NCI-H2107 (cell line): Measurements from ENCODE around the gene ALDH9A1.
"Not testable (repeated sequence)": the region's sequence is repeated elsewhere in the genome, so short reads cannot be mapped to it uniquely, and the experiment has no call there.

Experiments
- DNase-seq: peaks from one replicate; lab custom pipeline; 2025; lab: John Stamatoyannopoulos, UW

ALDH9A1 gene

DNA sequence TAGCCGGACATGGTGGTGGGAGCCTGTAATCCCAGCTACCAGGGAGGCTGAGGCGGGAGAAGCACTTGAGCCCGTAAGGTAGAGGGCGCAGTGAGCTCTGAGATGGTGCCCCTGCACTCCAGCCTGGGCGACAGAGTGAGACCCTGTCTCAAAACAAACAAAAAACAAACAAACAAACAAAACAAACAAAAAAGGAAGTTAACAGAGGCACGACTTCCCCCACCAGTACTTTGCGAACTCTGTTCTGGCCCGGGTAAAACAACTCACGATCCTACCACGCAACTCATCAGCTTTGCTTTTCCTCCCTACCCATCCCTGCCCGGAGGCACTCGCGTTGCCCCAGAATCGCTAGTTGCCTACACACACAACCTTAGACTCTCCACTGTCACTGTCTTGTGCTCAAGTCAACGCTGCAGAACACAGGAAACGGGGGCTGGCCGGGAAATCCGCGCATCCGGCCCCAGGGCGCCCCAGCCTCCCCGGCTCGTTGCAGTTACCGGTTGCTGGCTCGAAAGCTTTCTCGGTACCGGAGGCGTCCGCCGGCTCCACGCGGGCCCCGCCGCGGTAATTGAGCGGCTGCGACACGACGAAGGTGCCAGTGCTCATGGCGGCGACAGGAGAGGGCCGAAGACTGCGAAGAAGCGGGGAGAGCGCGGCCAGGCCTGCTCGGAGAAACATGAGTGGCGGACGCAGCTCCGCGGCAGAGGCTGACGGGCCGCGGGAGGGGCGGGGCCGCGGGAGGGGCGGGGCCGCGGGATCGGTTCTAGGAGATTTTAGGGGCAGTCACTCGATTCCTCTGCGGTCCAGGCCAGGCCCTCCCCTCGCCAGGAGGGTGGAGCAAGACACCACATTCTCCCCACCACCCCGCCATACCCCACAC, at the start of gene ALDH9A1:
ALDH9A1 (minus strand) TSS at position 682 of the 880 bp plus-strand sequence; CDS start at position 678, 4 bp downstream.
- DNase-seq, result peak; percentile 86

- no peak for DNase-seq
Measured at GRCh38 chr1:165747632-165748447, 49.5 kb upstream of the ALDH9A1 start.

- DNase-seq, result not testable (repeated sequence)
Measured at GRCh38 chr1:165744913-165745312, 46.6 kb upstream of the ALDH9A1 start.

DNA sequence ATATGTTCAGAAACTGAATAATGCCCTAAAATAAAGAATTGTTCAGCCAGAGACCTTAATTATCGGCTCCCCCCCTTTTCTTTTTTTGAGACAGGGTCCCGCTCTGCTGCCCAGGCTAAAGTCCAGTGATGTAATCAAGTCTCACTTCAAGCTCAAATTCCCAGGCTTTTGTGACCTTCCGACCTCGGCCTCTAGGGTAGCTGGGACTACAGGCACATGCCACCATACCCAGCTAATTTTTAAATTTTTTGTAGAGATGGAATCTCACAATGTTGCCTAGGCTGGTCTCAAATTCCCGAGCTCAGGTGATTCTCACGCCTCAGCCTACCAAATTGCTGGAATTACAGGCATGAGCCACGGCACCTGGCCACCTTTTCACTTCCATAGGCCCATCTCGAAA, 43.8 kb upstream of the ALDH9A1 start:
- no peak for DNase-seq

GRCh38 chr1:165738794-165739193, 40.4 kb upstream of the ALDH9A1 start:
- peak; percentile 9 for DNase-seq

GRCh38 chr1:165737196-165737595, 38.8 kb upstream of the ALDH9A1 start:
- DNase-seq, result no peak

- no peak for DNase-seq
Measured at GRCh38 chr1:165734906-165735305, 36.5 kb upstream of the ALDH9A1 start.

DNA sequence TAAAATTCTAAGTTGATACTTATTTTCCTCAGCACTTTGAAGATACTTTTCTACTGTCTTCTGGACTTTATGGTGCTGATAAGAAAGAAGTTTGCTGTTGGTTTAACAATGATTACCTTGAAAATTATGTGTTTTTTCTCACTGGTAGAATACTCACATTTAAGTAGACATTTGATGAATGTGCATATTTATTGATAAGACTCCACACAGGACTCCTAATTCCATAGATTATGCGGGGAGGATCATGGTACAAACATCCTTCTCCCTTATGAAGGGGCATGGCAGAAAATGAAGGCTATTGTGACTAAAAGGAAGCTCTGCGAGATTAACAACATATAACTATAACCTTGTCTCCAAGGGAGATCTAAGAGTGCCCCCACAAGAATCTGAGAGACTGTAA, 28.5 kb upstream of the ALDH9A1 start:
- no peak for DNase-seq

GRCh38 chr1:165726169-165726568, 27.8 kb upstream of the ALDH9A1 start:
- no peak for DNase-seq

DNA sequence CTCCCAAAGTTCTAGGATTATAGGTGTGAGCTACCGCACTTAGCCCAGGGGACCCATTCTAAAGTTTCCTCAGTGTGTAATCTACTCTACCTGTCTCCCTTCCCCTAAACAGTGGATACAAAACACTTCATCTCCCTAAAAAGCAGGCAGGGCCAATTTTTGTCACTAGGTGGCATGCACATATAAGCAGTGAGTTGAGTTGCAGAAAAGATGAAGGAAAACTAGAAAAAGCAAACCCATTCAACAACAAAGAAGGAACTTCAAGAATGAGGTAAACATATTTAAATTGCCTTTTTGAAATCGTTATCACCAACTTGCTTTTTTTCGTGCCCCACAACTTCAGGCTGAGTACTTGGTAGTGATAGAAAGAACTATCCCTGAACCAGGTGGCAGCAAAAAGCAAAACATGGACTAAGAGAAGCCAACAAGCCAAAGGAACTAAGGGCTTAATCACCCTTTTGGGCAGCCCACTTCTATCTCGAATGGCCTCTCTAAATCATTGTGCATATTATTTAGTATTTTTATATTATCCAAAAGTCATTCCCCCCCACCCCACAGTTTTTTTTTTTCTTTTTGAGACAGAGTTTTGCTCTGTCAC, 19.7 kb upstream of the ALDH9A1 start:
- peak; percentile 13 for DNase-seq

DNA sequence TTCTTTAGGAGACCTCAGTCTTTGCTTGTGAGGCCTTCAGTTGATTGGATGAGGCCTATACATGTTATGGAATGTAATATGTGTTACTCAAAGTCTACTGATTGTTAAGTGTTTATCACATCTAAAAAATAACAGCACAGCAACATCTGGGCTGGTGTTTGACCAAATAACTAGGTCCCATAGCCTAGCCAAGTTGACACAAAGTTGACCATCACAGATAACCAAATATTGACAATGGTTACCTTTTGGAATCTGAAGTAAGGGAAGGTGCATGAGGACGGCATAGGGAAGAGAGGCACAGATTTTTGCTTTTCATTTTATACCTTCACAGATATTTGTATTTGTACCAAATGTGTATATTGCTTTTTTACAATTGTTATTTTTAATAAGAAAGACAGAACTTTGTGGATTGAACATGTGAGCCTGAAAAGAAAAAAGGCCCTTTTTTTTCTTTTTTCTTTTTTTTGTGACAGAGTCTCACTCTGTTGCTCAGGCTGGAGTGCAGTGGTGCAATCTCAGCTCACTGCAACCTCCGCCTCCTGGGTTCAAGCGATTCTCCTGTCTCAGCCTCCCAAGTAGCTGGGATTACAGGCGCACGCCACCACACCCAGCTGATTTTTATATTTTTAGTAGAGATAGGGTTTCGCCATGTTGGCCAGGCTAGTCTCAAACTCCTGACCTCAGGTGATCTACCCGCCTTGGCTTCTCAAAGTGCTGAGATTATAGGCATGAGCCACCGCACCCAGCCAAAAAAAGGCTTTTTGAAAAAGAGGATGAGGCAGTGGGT, 18.1 kb upstream of the ALDH9A1 start:
- not testable (repeated sequence) for DNase-seq

GRCh38 chr1:165712764-165713163, 14.4 kb upstream of the ALDH9A1 start:
- no peak for DNase-seq

- no peak for DNase-seq
Measured at GRCh38 chr1:165707984-165708706, 9.8 kb upstream of the ALDH9A1 start.

DNA sequence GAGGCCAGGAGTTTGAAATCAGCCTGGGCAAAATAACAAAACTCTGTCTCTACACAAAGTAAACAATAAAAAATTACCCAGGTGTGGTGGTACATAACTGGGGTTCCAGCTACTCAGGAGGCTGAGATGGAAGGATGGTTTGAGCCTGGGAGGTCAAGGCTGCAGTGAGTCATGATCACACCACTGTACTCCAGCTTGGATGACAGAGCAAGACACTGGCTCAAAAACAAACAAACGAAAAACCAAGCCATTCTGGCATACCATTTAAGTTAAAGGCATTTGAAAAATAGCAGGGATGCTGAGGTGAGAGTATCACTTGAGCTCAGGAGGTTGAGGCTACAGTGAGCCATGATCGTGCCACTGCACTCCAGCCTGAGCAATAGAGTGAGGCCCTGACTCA, 5.3 kb upstream of the ALDH9A1 start:
- DNase-seq, result no peak

GRCh38 chr1:165701922-165702321, 3.6 kb upstream of the ALDH9A1 start:
- DNase-seq, result not testable (repeated sequence)

GRCh38 chr1:165699577-165699976, 1.2 kb upstream of the ALDH9A1 start:
- DNase-seq, result no peak

DNA sequence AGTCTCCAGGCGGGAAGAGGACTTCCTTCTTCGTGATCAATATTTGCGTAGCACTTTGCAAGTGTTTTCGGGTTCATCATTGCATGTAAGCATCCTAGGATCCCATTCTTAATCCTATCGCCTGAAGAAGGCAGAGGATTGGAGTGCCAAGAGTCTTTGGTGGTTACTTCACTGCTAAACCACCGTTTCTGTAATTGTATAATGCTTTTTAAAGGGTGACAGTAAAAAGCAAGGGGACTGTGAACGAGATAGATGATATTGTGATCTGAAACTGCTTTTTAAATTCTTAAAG, 345 bp upstream of the ALDH9A1 start:
- no peak for DNase-seq

GRCh38 chr1:165697491-165697880, 876 bp downstream of the ALDH9A1 start:
- DNase-seq, result no peak

DNA sequence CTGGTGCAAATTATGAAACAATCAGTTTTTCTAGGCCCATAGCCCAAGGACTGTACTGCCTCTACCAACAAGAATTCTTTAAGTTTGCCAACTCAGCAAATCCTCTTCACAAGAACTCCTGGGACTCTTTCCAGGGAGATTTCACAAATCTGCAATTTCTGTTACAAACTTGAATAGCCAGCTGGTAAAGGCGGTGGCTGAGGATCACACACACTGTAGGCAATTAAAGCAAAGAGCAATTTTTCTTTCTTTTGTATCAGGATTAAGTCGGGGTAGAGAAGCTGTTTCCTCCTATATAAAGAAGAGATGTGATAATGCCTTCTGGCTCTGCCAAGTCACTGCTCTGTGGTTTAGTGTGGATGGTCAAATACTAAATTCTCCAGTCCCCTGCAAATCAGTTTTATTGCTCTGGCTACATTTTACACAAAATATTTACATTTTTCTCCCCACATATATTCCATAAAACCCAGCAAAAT, 1.7 kb downstream of the ALDH9A1 start:
- DNase-seq, result no peak

GRCh38 chr1:165695031-165695430, 3.3 kb downstream of the ALDH9A1 start:
- DNase-seq, result no peak

- DNase-seq, result no peak
Measured at GRCh38 chr1:165688046-165688445, 10.3 kb downstream of the ALDH9A1 start.
